OCI-LY3 (cell line): ENCODE measurements around the gene KLHL33.

Source experiments
- H2AFZ ChIP-seq: fragments of 200-600, 300-600 bp; shearing (Covaris generic); 2 replicates; pipeline ENCODE4 v1.6.0; 2014; ENCODE audit warnings: antibody characterized with exemption, low read depth, low read length
- H3K27ac ChIP-seq: fragments of 200-600, 300-600 bp; sonication (generic); 2 replicates; pipeline ENCODE4 v1.5.1; 2014; ENCODE audit warnings: mild to moderate bottlenecking, low read length, moderate library complexity, mixed read lengths
- H3K27me3 ChIP-seq: fragments of 200-600, 300-600 bp; sonication (generic); 2 replicates; pipeline ENCODE4 v1.6.1; 2014; ENCODE audit warnings: low read depth, low read length, mixed read lengths
- H3K36me3 ChIP-seq: fragments of 200-600, 300-600 bp; sonication (generic); replicated peaks from 2 replicates; pipeline ENCODE3; 2014; ENCODE audit warnings: low read depth, low read length, mixed read lengths
- H3K4me1 ChIP-seq: fragments of 300-600, 200-600 bp; sonication (generic); 2 replicates; pipeline ENCODE4 v1.6.1; 2014; ENCODE audit warnings: low read length, mixed read lengths
- H3K4me2 ChIP-seq: fragments of 200-600, 300-600 bp; sonication (generic); 2 replicates; pipeline ENCODE4 v1.6.1; 2014; ENCODE audit warnings: low read length, mixed read lengths
- H3K4me3 ChIP-seq: fragments of 300-600, 200-600 bp; sonication (generic); 2 replicates; pipeline ENCODE4 v1.5.1; 2014; ENCODE audit warnings: antibody characterized with exemption, mild to moderate bottlenecking, low read length, moderate library complexity
- H3K79me2 ChIP-seq: fragments of 300-600, 200-600 bp; shearing (Covaris generic); 2 replicates; pipeline ENCODE4 v1.6.1; 2014; ENCODE audit warnings: mild to moderate bottlenecking, low read length, mixed read lengths
- H3K9ac ChIP-seq: fragments of 300-600, 200-600 bp; shearing (Covaris generic); 2 replicates; pipeline ENCODE4 v1.6.0; 2014; ENCODE audit warnings: mild to moderate bottlenecking, low read length, moderate library complexity
- H3K9me3 ChIP-seq: fragments of 200-600, 300-600 bp; shearing (Covaris generic); 2 replicates; pipeline ENCODE4 v1.6.1; 2014; ENCODE audit warnings: low read length, mixed read lengths; ENCODE audit not compliant: insufficient read depth
- H4K20me1 ChIP-seq: fragments of 200-600, 300-600 bp; sonication (generic); 2 replicates; pipeline ENCODE4 v1.6.1; 2016; ENCODE audit warnings: low read length, mixed read lengths; ENCODE audit not compliant: insufficient read depth
- EZH2phosphoT487 ChIP-seq: fragments of 200-600 bp; shearing (Covaris generic); IDR thresholded peaks from 2 replicates; pipeline ENCODE4 v1.6.1; 2018; ENCODE audit warnings: antibody characterized with exemption, mixed run types, low read depth
- TF ChIP-seq, protein P1 (sequence below): fragments of 200-600, 300-600 bp; sonication (generic); IDR thresholded peaks from 2 replicates; pipeline ENCODE4 v1.5.1; 2014; ENCODE audit warnings: antibody characterized with exemption, low read length, low read depth

Gene KLHL33

DNA sequence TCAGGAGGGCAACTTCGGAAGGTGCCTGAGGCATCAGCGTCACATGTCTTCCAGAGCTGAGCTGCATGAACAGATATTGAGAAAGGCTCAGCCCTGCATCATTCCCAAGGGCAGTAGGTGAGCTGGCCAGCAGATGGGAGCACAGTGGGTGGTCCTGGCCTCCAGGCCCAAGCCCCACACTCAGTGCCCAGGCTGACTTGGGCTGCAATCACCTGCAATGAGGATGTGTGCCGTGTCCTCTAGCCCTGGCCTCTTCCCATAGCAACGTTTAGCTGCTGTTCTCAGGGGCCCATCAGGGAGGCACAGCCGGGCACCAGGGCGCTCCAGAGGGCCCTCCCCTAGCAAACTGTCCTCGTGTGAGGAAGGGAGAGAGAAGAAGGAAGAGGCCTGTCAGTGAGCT is 54.6 kb downstream of the KLHL33 start:
- Histone ChIP-seq H3K4me1 (no peaks in the 10 kb centered on the region), H3K9me3 (no peaks in the 10 kb centered on the region), H3K36me3 (peaks cover 72% of the 10 kb centered on the region), H3K4me3 (no peak overlapping the region), H3K4me2 (no peak overlapping the region), H2AFZ (no peak overlapping the region), H3K27me3 (no peaks in the 10 kb centered on the region), H3K9ac (no peak overlapping the region), H4K20me1 (no peaks in the 10 kb centered on the region), H3K27ac (no peak overlapping the region), H3K79me2 (no peaks in the 10 kb centered on the region)
- no peak for TF ChIP-seq EZH2phosphoT487
- TF ChIP-seq, protein P1, sequence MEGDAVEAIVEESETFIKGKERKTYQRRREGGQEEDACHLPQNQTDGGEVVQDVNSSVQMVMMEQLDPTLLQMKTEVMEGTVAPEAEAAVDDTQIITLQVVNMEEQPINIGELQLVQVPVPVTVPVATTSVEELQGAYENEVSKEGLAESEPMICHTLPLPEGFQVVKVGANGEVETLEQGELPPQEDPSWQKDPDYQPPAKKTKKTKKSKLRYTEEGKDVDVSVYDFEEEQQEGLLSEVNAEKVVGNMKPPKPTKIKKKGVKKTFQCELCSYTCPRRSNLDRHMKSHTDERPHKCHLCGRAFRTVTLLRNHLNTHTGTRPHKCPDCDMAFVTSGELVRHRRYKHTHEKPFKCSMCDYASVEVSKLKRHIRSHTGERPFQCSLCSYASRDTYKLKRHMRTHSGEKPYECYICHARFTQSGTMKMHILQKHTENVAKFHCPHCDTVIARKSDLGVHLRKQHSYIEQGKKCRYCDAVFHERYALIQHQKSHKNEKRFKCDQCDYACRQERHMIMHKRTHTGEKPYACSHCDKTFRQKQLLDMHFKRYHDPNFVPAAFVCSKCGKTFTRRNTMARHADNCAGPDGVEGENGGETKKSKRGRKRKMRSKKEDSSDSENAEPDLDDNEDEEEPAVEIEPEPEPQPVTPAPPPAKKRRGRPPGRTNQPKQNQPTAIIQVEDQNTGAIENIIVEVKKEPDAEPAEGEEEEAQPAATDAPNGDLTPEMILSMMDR, result no peak

GRCh38 chr14:20380681-20381080 is 55.3 kb downstream of the KLHL33 start:
- no peaks in the 10 kb centered on the region for H3K4me1 ChIP-seq

GRCh38 chr14:20379743-20380142 is 56.2 kb downstream of the KLHL33 start:
- H3K4me3 ChIP-seq, result no peak overlapping the region
- no peaks in the 10 kb centered on the region for H4K20me1 ChIP-seq
- H3K4me2 ChIP-seq, result no peak overlapping the region
- no peaks in the 10 kb centered on the region for H3K9me3 ChIP-seq
- H2AFZ ChIP-seq, result no peak overlapping the region
- H3K4me1 ChIP-seq, result no peaks in the 10 kb centered on the region
- peaks cover 72% of the 10 kb centered on the region for H3K36me3 ChIP-seq
- H3K27ac ChIP-seq, result no peak overlapping the region
- no peaks in the 10 kb centered on the region for H3K27me3 ChIP-seq
- H3K9ac ChIP-seq, result no peak overlapping the region
- no peaks in the 10 kb centered on the region for H3K79me2 ChIP-seq
- TF ChIP-seq EZH2phosphoT487, result no peak
- TF ChIP-seq, protein P1, result no peak

More at GRCh38 chr14:20380681-20381080, 55.3 kb downstream of the KLHL33 start:
- TF ChIP-seq, protein P1, result no peak
- TF ChIP-seq EZH2phosphoT487, result no peak
- Histone ChIP-seq H3K4me3 (no peak overlapping the region), H3K27ac (no peak overlapping the region), H3K36me3 (peaks cover 71% of the 10 kb centered on the region), H3K9ac (no peak overlapping the region), H3K79me2 (no peaks in the 10 kb centered on the region), H3K27me3 (no peaks in the 10 kb centered on the region), H4K20me1 (no peaks in the 10 kb centered on the region), H3K9me3 (no peaks in the 10 kb centered on the region), H3K4me2 (no peak overlapping the region), H2AFZ (no peak overlapping the region)

GRCh38 chr14:20377171-20377570 is 58.8 kb downstream of the KLHL33 start:
- Histone ChIP-seq H3K9me3 (no peaks in the 10 kb centered on the region), H2AFZ (no peak overlapping the region), H3K36me3 (peaks cover 72% of the 10 kb centered on the region), H3K79me2 (no peaks in the 10 kb centered on the region), H4K20me1 (no peaks in the 10 kb centered on the region), H3K27me3 (no peaks in the 10 kb centered on the region), H3K4me1 (no peaks in the 10 kb centered on the region), H3K4me2 (no peak overlapping the region), H3K27ac (no peak overlapping the region), H3K4me3 (no peak overlapping the region), H3K9ac (no peak overlapping the region)
- TF ChIP-seq, protein P1, result no peak
- TF ChIP-seq EZH2phosphoT487, result no peak
